HepG2 (cell line): ENCODE data around the gene CNPPD1. TPM values are rescaled to one million over a fixed set of nuclear protein-coding genes. Genes with fewer than 3 reads are reported as not detected.
A peak's percentile ranks its signal among the peaks of the same experiment; 100 is the strongest.

Source experiments
- ATAC-seq: fragments of 200-7000 bp; cut with Tn5 transposase; 3 replicates; pipeline ENCODE4 v1.9.1; 2020; ENCODE audit warnings: mild to moderate bottlenecking, moderate library complexity
- BruUV-seq: library from RNA; stranded (reverse); fragments of 400-500 nt; replicated peaks from 2 replicates; lab custom pipeline; 2021; lab: Mats Ljungman, UMichigan
- CTCF ChIA-PET: fragments of 300-600 bp; formaldehyde crosslinking; extraction: SDS; loops from one replicate; lab custom pipeline; 2021; ENCODE audit warnings: low total read pairs, inconsistent platforms, low intra/inter-chr PET ratio; lab: Yijun Ruan, JAX
- POLR2A ChIA-PET: fragments of 350-600 bp; sonication (Branson Sonifier 250); formaldehyde crosslinking; loops from one replicate; lab custom pipeline; 2020; ENCODE audit warnings: antibody characterized with exemption, inconsistent platforms; lab: Yijun Ruan, JAX
- DNase-seq: peaks from one replicate; pipeline ENCODE4 v3.0.0-alpha.2; 2015; ENCODE audit warnings: low spot score
- FAIRE-seq: peaks from 3 replicates; lab custom pipeline; 2011; peaks lifted over from hg19 to GRCh38; lab: Jason Lieb, UNC
- H2AFZ ChIP-seq: one replicate; pipeline ENCODE4 v1.6.1; 2011; ENCODE audit warnings: low read length, inconsistent platforms
- H3K27ac ChIP-seq: fragments of 300-600 bp; 3 replicates; pipeline ENCODE4 v1.8.0; 2011; ENCODE audit warnings: mixed run types, mild to moderate bottlenecking, mixed read lengths, low read length, inconsistent platforms; ENCODE audit not compliant: insufficient read depth; ENCODE audit errors: extremely low read length
- H3K27me3 ChIP-seq, 2 experiments: fragments of 200-600 bp in 1 of 2; 2 replicates in 1 of 2; 3 replicates in 1 of 2; pipeline versions ENCODE4 v1.6.0 to v1.8.0; 2011; ENCODE audit warnings: low read length in 2 of 2, mild to moderate bottlenecking in 2 of 2, moderate library complexity in 2 of 2, inconsistent platforms in 1 of 2; ENCODE audit not compliant: insufficient read depth in 2 of 2, control insufficient read depth in 1 of 2
- H3K36me3 ChIP-seq, 2 experiments: fragments of 200-600 bp in 1 of 2; replicated peaks in 1 of 2; 2 replicates in 1 of 2; 3 replicates in 1 of 2; pipeline versions ENCODE4 v1.5.1 to v1.8.0; 2011; ENCODE audit warnings: low read length in 2 of 2, inconsistent platforms in 1 of 2; ENCODE audit not compliant: insufficient read depth in 2 of 2, control insufficient read depth in 1 of 2
- H3K4me1 ChIP-seq: 2 replicates; pipeline ENCODE4 v1.5.1; 2012; ENCODE audit warnings: low read length, inconsistent platforms; ENCODE audit not compliant: insufficient read depth
- H3K4me2 ChIP-seq: 2 replicates; pipeline ENCODE4 v1.6.0; 2011; ENCODE audit warnings: low read depth, low read length, inconsistent platforms
- H3K4me3 ChIP-seq, 3 experiments: fragments of 200-600 bp in 1 of 3; sonication (generic), shearing (Covaris generic) in 1 of 3; replicated peaks in 1 of 3; 2 replicates each; pipeline ENCODE4 v1.5.1; 2011 to 2016; ENCODE audit warnings: low read length in 3 of 3, inconsistent platforms in 2 of 3, low read depth in 2 of 3, mild to moderate bottlenecking in 2 of 3, control low read depth in 1 of 3, mixed read lengths in 1 of 3; ENCODE audit not compliant: insufficient read depth in 1 of 3
- H3K79me2 ChIP-seq: one replicate; pipeline ENCODE4 v1.6.1; 2011; ENCODE audit warnings: low read length, inconsistent platforms; ENCODE audit not compliant: insufficient read depth
- H3K9ac ChIP-seq: 2 replicates; pipeline ENCODE4 v1.6.0; 2011; ENCODE audit warnings: mild to moderate bottlenecking, low read depth, low read length, inconsistent platforms; ENCODE audit not compliant: insufficient read depth
- H3K9me3 ChIP-seq: 2 replicates; pipeline ENCODE4 v1.5.1; 2012; ENCODE audit warnings: mild to moderate bottlenecking, low read length
- H4K20me1 ChIP-seq: 2 replicates; pipeline ENCODE4 v1.6.0; 2011; ENCODE audit warnings: inconsistent platforms, mild to moderate bottlenecking, low read length, moderate library complexity; ENCODE audit not compliant: insufficient read depth
- AGO2 ChIP-seq: fragments of 200-400 bp; formaldehyde crosslinking; optimal IDR thresholded peaks from 2 replicates; pipeline ENCODE3; 2017; ENCODE audit warnings: mild to moderate bottlenecking, low read depth, low read length, moderate library complexity
- CENPX ChIP-seq: sonication (generic); formaldehyde crosslinking; IDR thresholded peaks from 2 replicates; pipeline ENCODE4 v1.9.0; 2021; ENCODE audit warnings: mild to moderate bottlenecking, missing genetic modification reagents, moderate library complexity
- MAX ChIP-seq: IDR thresholded peaks from 2 replicates; pipeline ENCODE4 v1.6.1; 2012; ENCODE audit warnings: inconsistent platforms
- NFKB2 ChIP-seq: sonication (generic); formaldehyde crosslinking; IDR thresholded peaks from 2 replicates; pipeline ENCODE4 v1.4.0; 2020; ENCODE audit warnings: missing genetic modification reagents, borderline replicate concordance
- NRL ChIP-seq: sonication (generic); formaldehyde crosslinking; IDR thresholded peaks from 2 replicates; pipeline ENCODE4 v1.5.0; 2020; ENCODE audit warnings: missing genetic modification reagents, mild to moderate bottlenecking, moderate library complexity, borderline replicate concordance
- POLR2A ChIP-seq, 2 experiments: IDR thresholded peaks; 2 replicates each; pipeline ENCODE4 v1.6.1; 2011; ENCODE audit warnings: low read depth in 2 of 2, low read length in 2 of 2, mild to moderate bottlenecking in 1 of 2, moderate library complexity in 1 of 2; ENCODE audit not compliant: insufficient read depth in 1 of 2
- RBFOX2 ChIP-seq: fragments of 200-400 bp; formaldehyde crosslinking; IDR thresholded peaks from 2 replicates; pipeline ENCODE4 v1.6.1; 2017; ENCODE audit warnings: low read depth, mild to moderate bottlenecking, low read length
- ZBTB42 ChIP-seq: sonication (generic); formaldehyde crosslinking; IDR thresholded peaks from 2 replicates; pipeline ENCODE4 v1.5.0; 2020; ENCODE audit warnings: mild to moderate bottlenecking, missing genetic modification reagents
- ZFY ChIP-seq: sonication (generic); formaldehyde crosslinking; IDR thresholded peaks from 2 replicates; pipeline ENCODE4 v1.4.0; 2020; ENCODE audit warnings: missing genetic modification reagents
- ZNF225 ChIP-seq: sonication (generic); formaldehyde crosslinking; IDR thresholded peaks from 2 replicates; pipeline ENCODE4 v1.4.0; 2020; ENCODE audit warnings: mild to moderate bottlenecking, missing genetic modification reagents
- ZNF501 ChIP-seq: sonication (generic); formaldehyde crosslinking; IDR thresholded peaks from 2 replicates; pipeline ENCODE4 v1.5.1; 2020; ENCODE audit warnings: mild to moderate bottlenecking, moderate library complexity, missing genetic modification reagents
- ZNF558 ChIP-seq: sonication (generic); formaldehyde crosslinking; IDR thresholded peaks from 2 replicates; pipeline ENCODE4 v1.9.0; 2022; ENCODE audit warnings: mild to moderate bottlenecking, missing genetic modification reagents, borderline replicate concordance
- ZNF687 ChIP-seq: sonication (generic); formaldehyde crosslinking; IDR thresholded peaks from 2 replicates; pipeline ENCODE4 v1.5.1; 2020; ENCODE audit warnings: mild to moderate bottlenecking, missing genetic modification reagents, moderate library complexity
- ZNF737 ChIP-seq: sonication (generic); formaldehyde crosslinking; IDR thresholded peaks from 2 replicates; pipeline ENCODE4 v1.5.0; 2020; ENCODE audit warnings: missing genetic modification reagents, mild to moderate bottlenecking, borderline replicate concordance
- ZNF768 ChIP-seq: sonication (generic); formaldehyde crosslinking; IDR thresholded peaks from 2 replicates; pipeline ENCODE4 v1.4.0; 2020; ENCODE audit warnings: missing genetic modification reagents
- ZSCAN21 ChIP-seq: sonication (generic); formaldehyde crosslinking; IDR thresholded peaks from 2 replicates; pipeline ENCODE4 v1.8.0; 2022; ENCODE audit warnings: mild to moderate bottlenecking, missing genetic modification reagents, moderate library complexity, borderline replicate concordance
- WGBS: methylation state at CpG from one replicate; pipeline ENCODE4 v1.1.6; 2017; ENCODE audit warnings: low lambda C conversion rate; 5-methylcytosine and 5-hydroxymethylcytosine counted together
- in situ Hi-C: cut with HindIII; loops from 2 replicates; pipeline ENCODE4 v1.10.0; 2017; ENCODE audit warnings: low pct_unique_long_range_greater_than_20kb; ENCODE audit not compliant: extremely low pct_ligation_motif_present
- intact Hi-C: fragments of 100-400 bp; cut with micrococcal nuclease; formaldehyde crosslinking; loops from one replicate; pipeline ENCODE4 v1.10.0; 2022; ENCODE audit not compliant: unreplicated experiment
- polyA plus RNA-seq, 8 experiments: library from polyadenylated mRNA; depleted of rRNA in 3 of 8; stranded (reverse) in 7 of 8; unstranded in 1 of 8; fragments of >200 nt; fragmentation: Illumina TruSeq in 4 of 8; extraction: Trizol in 4 of 8; gene quantifications; 2 replicates each; pipeline versions ENCODE4 v1.2.1 to v1.2.3, GENCODE V29; 2011 to 2016; ENCODE audit warnings: low read depth in 4 of 8, missing spikeins in 1 of 8, mixed read lengths in 1 of 8; ENCODE audit not compliant: insufficient read depth in 1 of 8
- total RNA-seq, 5 experiments: library from RNA; depleted of rRNA; stranded (reverse); fragments of >200 nt; fragmentation: Illumina TruSeq; extraction: Trizol; gene quantifications; 2 replicates each; pipeline ENCODE4 v1.2.3, GENCODE V29; 2016; ENCODE audit warnings: low read depth in 1 of 5
- TF ChIP-seq, protein P1 (sequence below): sonication (generic); formaldehyde crosslinking; IDR thresholded peaks from 2 replicates; pipeline ENCODE4 v1.8.0; 2022; ENCODE audit warnings: missing genetic modification reagents, mild to moderate bottlenecking, inconsistent platforms, borderline replicate concordance

CNPPD1 gene
- total and polyA plus RNA-seq, 2 of the 13 experiments (the other 11 are each of a cell fraction or from before 2014, with no cell fraction given) = 35.5 to 49.4 TPM

GRCh38 chr2:219209236-219210195 lies 32.8 kb upstream of the CNPPD1 start:
- FAIRE-seq (no peak), ATAC-seq (no peak), DNase-seq (no peak)
- Histone ChIP-seq H3K36me3 (peaks cover 28 to 46% of the 10 kb centered on the region in 2 experiments), H3K9me3 (no peaks in the 10 kb centered on the region), H3K4me1 (peaks cover 60% of the 10 kb centered on the region), H3K27ac (peak overlapping the region; percentile 95), H3K79me2 (peaks cover 6% of the 10 kb centered on the region), H2AFZ (no peak overlapping the region), H3K4me2 (peak overlapping the region; percentile 100), H3K9ac (peak overlapping the region; percentile 77), H4K20me1 (no peaks in the 10 kb centered on the region), H3K27me3 (no peaks in the 10 kb centered on the region; a peak in 1 of 5 replicates), H3K4me3 (peak overlapping the region in 1 of 3 experiments; percentile 86; a peak in 1 of 6 replicates)
- in situ Hi-C loops (loop anchor here (5.0 kb wide), 1 partner anchor 37 kb away; the partner anchor contains the start of gene SLC23A3), intact Hi-C loops (no loop called here)
- BruUV-seq = no TSS peak
- CTCF ChIA-PET = interaction anchor here (2.2 to 2.6 kb wide), 2 partner anchors 38 kb away, joined by 8 to 17 read pairs; no protein-coding TSS in a partner anchor
- POLR2A ChIA-PET = interaction anchor here (1.3 to 5.6 kb wide), 11 partner anchors 8 to 69 kb away, joined by 3 to 227 read pairs (median 29); partner anchors contain the start of genes ABCB6, ANKZF1, ATG9A and CNPPD1
- WGBS = 93% methylated on average over 18 of the region's 18 CpGs
- TF ChIP-seq POLR2A (IDR thresholded peaks at IDR 0.05; ENCODE audit: insufficient read depth in 1 of 2, low read depth in 2 of 2, low read length in 2 of 2) (peak in 1 of 2 experiments; percentile 20; a peak in 1 of 4 replicates), AGO2 (peak; percentile 56), CENPX (CRISPR knock-in tag) (no peak), ZSCAN21 (CRISPR knock-in tag) (peak; percentile 2; the same call in 1 of the 2 replicates), ZNF687 (CRISPR knock-in tag) (peak; percentile 66), NRL (CRISPR knock-in tag) (0 out of 2 replicates have a peak, but pooled peaks have one; percentile 64), ZNF558 (CRISPR knock-in tag) (no peak), ZNF737 (peak; percentile 26; the same call in 1 of the 2 replicates), ZNF225 (0 out of 2 replicates have a peak, but pooled peaks have one; percentile 74), RBFOX2 (peak; percentile 44; the same call in 1 of the 2 replicates), ZBTB42 (CRISPR knock-in tag) (no peak), ZFY (peak; percentile 36), ZNF768 (no peak), MAX (no peak), NFKB2 (CRISPR knock-in tag) (peak; percentile 38; the same call in 1 of the 2 replicates), ZNF501 (0 out of 2 replicates have a peak, but pooled peaks have one; percentile 24)
- TF ChIP-seq, protein P1, sequence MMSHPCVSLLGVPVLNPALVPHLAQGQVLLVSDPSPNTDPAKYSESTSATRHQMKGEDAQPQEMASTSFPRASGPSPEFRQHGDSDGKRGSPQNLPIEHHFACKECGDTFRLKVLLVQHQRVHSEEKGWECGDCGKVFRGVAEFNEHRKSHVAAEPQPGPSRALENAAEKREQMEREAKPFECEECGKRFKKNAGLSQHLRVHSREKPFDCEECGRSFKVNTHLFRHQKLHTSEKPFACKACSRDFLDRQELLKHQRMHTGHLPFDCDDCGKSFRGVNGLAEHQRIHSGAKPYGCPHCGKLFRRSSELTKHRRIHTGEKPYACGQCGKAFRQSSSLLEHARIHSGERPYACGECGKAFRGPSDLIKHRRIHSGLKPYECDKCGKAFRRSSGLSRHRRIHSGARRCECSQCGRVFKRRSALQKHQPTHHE (CRISPR knock-in tag) = no peak
